Neural cell (in vitro differentiated cells): ENCODE results near the gene PTPRD. TPM values are rescaled to one million over a fixed set of nuclear protein-coding genes. Genes with fewer than 3 reads are reported as not detected.

ENCODE experiments used
- H2AFZ ChIP-seq: fragments of 200-600, 300-800 bp; sonication (generic), shearing (Covaris generic); 2 replicates; pipeline ENCODE4 v1.6.0; 2014; ENCODE audit warnings: low read depth, mild to moderate bottlenecking, antibody characterized with exemption, low read length, moderate library complexity
- H3F3A ChIP-seq: fragments of 200-600 bp; shearing (Covaris generic); 2 replicates; pipeline ENCODE4 v1.6.1; 2016; ENCODE audit warnings: mild to moderate bottlenecking, moderate library complexity, mixed read lengths, antibody characterized with exemption, low read length; ENCODE audit not compliant: insufficient read depth, poor library complexity, severe bottlenecking
- H3K27ac ChIP-seq: fragments of 200-600, 300-800 bp; sonication (generic), shearing (Covaris generic); 2 replicates; pipeline ENCODE4 v1.5.1; 2014; ENCODE audit warnings: mild to moderate bottlenecking, low read length, moderate library complexity
- H3K27me3 ChIP-seq: fragments of 300-800, 200-600 bp; sonication (generic), shearing (Covaris generic); 2 replicates; pipeline ENCODE4 v1.6.0; 2014; ENCODE audit warnings: mild to moderate bottlenecking, low read depth, low read length, moderate library complexity; ENCODE audit not compliant: insufficient read depth
- H3K36me3 ChIP-seq: fragments of 300-800, 200-600 bp; sonication (generic), shearing (Covaris generic); 2 replicates; pipeline ENCODE4 v1.5.1; 2014; ENCODE audit warnings: mild to moderate bottlenecking, antibody characterized with exemption, low read length, moderate library complexity; ENCODE audit not compliant: insufficient read depth
- H3K4me2 ChIP-seq: fragments of 300-800, 200-600 bp; sonication (generic), shearing (Covaris generic); 2 replicates; pipeline ENCODE4 v1.6.0; 2014; ENCODE audit warnings: mild to moderate bottlenecking, low read length
- H3K4me3 ChIP-seq: fragments of 300-800, 200-600 bp; sonication (generic), shearing (Covaris generic); 2 replicates; pipeline ENCODE4 v1.5.1; 2014; ENCODE audit warnings: mild to moderate bottlenecking, low read length, moderate library complexity
- H3K79me2 ChIP-seq: fragments of 200-600 bp; shearing (Covaris generic); replicated peaks from 2 replicates; pipeline ENCODE4 v1.6.0; 2014; ENCODE audit warnings: mild to moderate bottlenecking, low read length, moderate library complexity; ENCODE audit not compliant: insufficient read depth
- H3K9ac ChIP-seq: fragments of 300-800, 200-600 bp; sonication (generic), shearing (Covaris generic); 2 replicates; pipeline ENCODE4 v1.6.1; 2016; ENCODE audit warnings: mild to moderate bottlenecking, low read length, mixed read lengths
- H3K9me2 ChIP-seq: fragments of 200-600 bp; shearing (Covaris generic); 2 replicates; pipeline ENCODE4 v1.6.1; 2016; ENCODE audit warnings: mild to moderate bottlenecking, low read length, mixed read lengths; ENCODE audit not compliant: insufficient read depth
- H3K9me3 ChIP-seq: fragments of 200-600, 300-800 bp; sonication (generic), shearing (Covaris generic); 2 replicates; pipeline ENCODE4 v1.6.1; 2016; ENCODE audit warnings: mild to moderate bottlenecking, mixed run types, low read length, moderate library complexity, mixed read lengths
- H4K20me1 ChIP-seq: fragments of 200-600 bp; shearing (Covaris generic); 2 replicates; pipeline ENCODE4 v1.6.1; 2016; ENCODE audit warnings: mild to moderate bottlenecking, mixed run types; ENCODE audit not compliant: insufficient read depth
- CTCF ChIP-seq: fragments of 450-650 bp; IDR thresholded peaks from 2 replicates; pipeline ENCODE4 v1.5.1; 2014; ENCODE audit warnings: antibody characterized with exemption, mild to moderate bottlenecking, moderate library complexity; ENCODE audit not compliant: poor library complexity, severe bottlenecking
- EP300 ChIP-seq: fragments of 450-650 bp; conservative IDR thresholded peaks from 2 replicates; pipeline ENCODE4 v1.6.1; 2014; ENCODE audit warnings: antibody characterized with exemption, mild to moderate bottlenecking, moderate library complexity; ENCODE audit not compliant: poor library complexity, severe bottlenecking
- EZH2 ChIP-seq: fragments of 200-600, 300-800 bp; shearing (Covaris generic), sonication (generic); IDR thresholded peaks from 2 replicates; pipeline ENCODE4 v1.6.1; 2014; ENCODE audit warnings: antibody characterized with exemption, low read length, borderline replicate concordance, mild to moderate bottlenecking; ENCODE audit not compliant: insufficient read depth, poor library complexity, severe bottlenecking
- MXI1 ChIP-seq: fragments of 450-650 bp; conservative IDR thresholded peaks from 2 replicates; pipeline ENCODE4 v1.6.1; 2014; ENCODE audit warnings: antibody characterized with exemption, mild to moderate bottlenecking; ENCODE audit not compliant: poor library complexity, severe bottlenecking
- POLR2AphosphoS5 ChIP-seq: IDR thresholded peaks from 2 replicates; pipeline ENCODE4 v1.6.1; 2012
- RAD21 ChIP-seq: fragments of 450-650 bp; conservative IDR thresholded peaks from 2 replicates; pipeline ENCODE4 v1.6.1; 2014; ENCODE audit warnings: antibody characterized with exemption, mild to moderate bottlenecking, moderate library complexity
- REST ChIP-seq: IDR thresholded peaks from 2 replicates; pipeline ENCODE4 v1.6.1; 2012; ENCODE audit warnings: borderline replicate concordance
- SMC3 ChIP-seq: fragments of 450-650 bp; conservative IDR thresholded peaks from 2 replicates; pipeline ENCODE4 v1.6.1; 2014; ENCODE audit warnings: antibody characterized with exemption, mild to moderate bottlenecking, moderate library complexity; ENCODE audit not compliant: poor library complexity
- TAF1 ChIP-seq: IDR thresholded peaks from 2 replicates; pipeline ENCODE4 v1.6.1; 2012; ENCODE audit warnings: low read depth
- polyA plus RNA-seq: library from polyadenylated mRNA; depleted of rRNA; stranded (reverse); fragments of >200 nt; gene quantifications from 2 replicates; pipeline ENCODE4 v1.2.3, GENCODE V29; 2014

Gene PTPRD
- polyA plus RNA-seq, 1 donor from 2014 or later, result 143 TPM

GRCh38 chr9:8668751-8669150, 1944.1 kb downstream of the PTPRD start:
- Histone ChIP-seq H3K36me3 (no peaks in the 10 kb centered on the region), H3K4me2 (no peak overlapping the region), H3F3A (no peaks in the 10 kb centered on the region), H3K4me3 (no peak overlapping the region), H3K79me2 (peaks cover 6% of the 10 kb centered on the region), H2AFZ (no peak overlapping the region), H3K27me3 (no peaks in the 10 kb centered on the region), H3K9ac (no peak overlapping the region), H3K9me2 (no peaks in the 10 kb centered on the region), H4K20me1 (no peaks in the 10 kb centered on the region), H3K27ac (no peak overlapping the region), H3K9me3 (no peaks in the 10 kb centered on the region)
- TF ChIP-seq EZH2 (no peak), SMC3 (no peak), RAD21 (no peak), MXI1 (no peak), REST (no peak), POLR2AphosphoS5 (no peak), CTCF (no peak), TAF1 (no peak), EP300 (no peak)

GRCh38 chr9:8668231-8668630, 1944.6 kb downstream of the PTPRD start:
- TF ChIP-seq MXI1 (no peak), EP300 (no peak), SMC3 (no peak), RAD21 (no peak), REST (no peak), TAF1 (no peak), CTCF (no peak), POLR2AphosphoS5 (no peak), EZH2 (no peak)

More at GRCh38 chr9:8668231-8668630, 1944.6 kb downstream of the PTPRD start:
- no peaks in the 10 kb centered on the region for H3K27me3 ChIP-seq
- no peaks in the 10 kb centered on the region for H4K20me1 ChIP-seq
- H3K27ac ChIP-seq, result no peak overlapping the region
- no peaks in the 10 kb centered on the region for H3K36me3 ChIP-seq
- peaks cover 6% of the 10 kb centered on the region for H3K79me2 ChIP-seq
- H2AFZ ChIP-seq, result no peak overlapping the region
- no peak overlapping the region for H3K4me2 ChIP-seq
- no peaks in the 10 kb centered on the region for H3K9me3 ChIP-seq
- no peaks in the 10 kb centered on the region for H3F3A ChIP-seq
- no peak overlapping the region for H3K4me3 ChIP-seq
- no peak overlapping the region for H3K9ac ChIP-seq
- no peaks in the 10 kb centered on the region for H3K9me2 ChIP-seq
